Fibroblast of peridontal ligament (primary cell): ENCODE results near the gene MIXL1.
"Not testable (repeated sequence)": the region's sequence is repeated elsewhere in the genome, so short reads cannot be mapped to it uniquely, and the experiment has no call there.

Source experiments
- DNase-seq: peaks from one replicate; pipeline ENCODE4 v3.0.0-alpha.2; 2010; ENCODE audit errors: extremely low read depth

The MIXL1 gene

DNA sequence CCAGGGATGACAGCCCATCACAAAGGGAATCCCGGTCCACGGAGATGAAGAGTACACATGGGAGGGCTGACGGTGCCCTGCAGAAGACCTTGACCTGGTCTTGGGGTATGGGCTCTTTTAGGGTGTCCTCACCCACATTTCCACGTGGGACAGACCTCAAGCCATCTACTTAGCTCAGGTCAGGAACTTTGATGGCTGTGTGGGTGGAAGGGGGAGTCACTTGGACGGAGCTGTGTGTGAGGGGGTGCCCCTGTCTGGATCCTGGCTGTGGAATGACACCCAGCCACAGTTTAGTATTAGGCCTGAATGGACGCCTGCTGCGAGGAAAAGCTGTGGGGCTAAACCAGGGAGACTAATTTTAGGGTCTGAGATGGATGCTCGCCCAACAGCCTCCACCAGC, 10.9 kb upstream of the MIXL1 start:
- DNase-seq = no peak

DNA sequence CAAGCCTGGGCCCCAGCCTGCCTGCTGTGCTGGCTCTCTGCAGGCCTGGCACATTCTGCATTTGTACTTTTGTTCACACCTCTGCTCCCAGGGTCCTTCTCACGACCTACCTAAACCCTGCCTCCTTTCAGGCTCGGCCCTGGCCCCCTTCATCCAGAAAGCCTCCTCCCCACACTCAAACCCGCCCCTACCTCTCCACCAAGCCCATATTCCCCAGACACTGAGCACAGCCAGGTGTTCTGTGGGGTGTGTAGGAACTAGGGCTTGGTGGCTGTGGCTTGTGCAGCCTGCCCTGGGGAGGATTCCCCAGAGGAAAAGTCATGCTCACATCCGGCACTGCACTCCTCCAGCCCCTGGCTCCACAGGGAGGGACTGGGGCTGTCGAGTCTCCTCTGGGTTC, 8.2 kb upstream of the MIXL1 start:
- DNase-seq = no peak

- DNase-seq = no peak
These were observed 7.4 kb upstream of the MIXL1 start for GRCh38 chr1:226216056-226216455.

DNA sequence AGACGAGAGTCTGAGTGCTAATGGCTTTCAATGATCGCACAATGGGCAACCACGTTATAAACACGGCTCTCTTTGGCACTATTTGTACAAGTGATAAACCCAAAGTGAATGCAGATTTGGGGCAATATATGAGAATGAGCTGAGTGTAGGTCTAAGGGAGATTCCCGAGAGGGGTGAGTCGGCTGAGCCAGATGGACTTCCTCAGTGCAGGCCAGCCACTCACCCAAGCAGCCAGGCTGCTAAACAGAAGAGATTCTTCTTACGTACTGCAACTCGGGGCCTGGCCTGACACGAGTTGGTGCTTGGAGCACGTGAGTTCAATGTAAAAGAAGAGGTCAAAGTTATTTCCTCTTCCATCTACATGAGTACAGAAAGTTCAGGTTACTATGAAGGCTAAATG, 6.2 kb upstream of the MIXL1 start:
- DNase-seq = peak; percentile 66

DNA sequence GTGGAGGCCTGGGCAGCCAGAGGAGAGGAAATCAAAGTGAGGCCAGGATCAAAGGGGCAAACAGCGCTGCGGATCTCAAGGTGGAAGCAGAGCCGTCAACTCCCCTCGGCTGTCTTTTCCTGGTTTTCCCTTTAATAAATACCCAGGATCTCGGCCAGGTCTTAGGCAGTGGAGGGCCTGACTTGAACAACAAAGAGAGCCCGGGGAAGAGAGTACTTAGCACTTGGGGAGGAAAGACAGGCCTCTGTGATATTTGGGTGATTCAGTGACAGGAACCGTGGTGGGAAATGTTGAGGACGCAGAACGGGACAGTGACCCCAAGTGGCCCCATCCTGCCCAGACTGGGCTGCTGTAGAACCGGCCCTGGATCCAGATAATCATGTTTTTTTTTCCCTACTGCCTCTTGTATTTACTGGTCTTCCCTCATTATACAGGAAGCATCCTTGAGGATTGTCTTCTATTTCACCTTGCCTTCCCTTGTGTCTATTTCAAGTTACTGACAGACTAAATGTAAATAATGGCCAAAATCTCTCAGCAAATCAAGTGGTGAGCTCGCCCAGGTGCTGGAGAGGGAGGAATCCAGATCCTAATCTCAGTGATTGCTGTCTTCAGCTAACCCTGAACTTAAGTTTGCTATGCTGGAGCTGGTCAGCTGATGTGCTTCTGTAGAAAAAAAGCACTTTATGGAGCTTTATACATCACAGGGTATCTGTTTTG, 2.8 kb upstream of the MIXL1 start:
- no peak for DNase-seq

DNA sequence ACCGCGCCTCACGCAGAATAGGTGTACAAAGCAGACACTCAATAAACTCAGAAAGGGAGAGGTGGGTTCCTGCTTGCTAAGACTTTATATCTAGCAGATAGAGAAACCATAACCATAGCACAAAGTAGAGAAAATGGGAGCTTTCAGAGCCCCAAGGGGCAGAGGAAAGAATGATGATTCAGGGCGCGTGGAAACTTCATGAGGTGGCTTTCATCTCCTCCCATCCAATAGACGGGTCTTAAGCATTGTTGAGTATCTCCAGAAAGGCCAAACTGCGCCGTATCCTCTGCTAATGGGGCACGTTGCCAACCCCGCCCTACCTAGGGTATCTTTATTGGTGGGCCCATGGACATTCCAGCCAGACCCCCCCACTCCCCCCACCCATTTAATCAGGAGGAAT, 778 bp upstream of the MIXL1 start:
- DNase-seq = no peak

- DNase-seq = no peak
These were observed 351 bp downstream of the MIXL1 start for GRCh38 chr1:226223786-226224244.

GRCh38 chr1:226226601-226227000, 3.1 kb downstream of the MIXL1 start:
- no peak for DNase-seq

- no peak for DNase-seq
These were observed 9.8 kb downstream of the MIXL1 start for GRCh38 chr1:226233293-226233692.

- no peak for DNase-seq
These were observed 10.3 kb downstream of the MIXL1 start for GRCh38 chr1:226233806-226234205.

DNA sequence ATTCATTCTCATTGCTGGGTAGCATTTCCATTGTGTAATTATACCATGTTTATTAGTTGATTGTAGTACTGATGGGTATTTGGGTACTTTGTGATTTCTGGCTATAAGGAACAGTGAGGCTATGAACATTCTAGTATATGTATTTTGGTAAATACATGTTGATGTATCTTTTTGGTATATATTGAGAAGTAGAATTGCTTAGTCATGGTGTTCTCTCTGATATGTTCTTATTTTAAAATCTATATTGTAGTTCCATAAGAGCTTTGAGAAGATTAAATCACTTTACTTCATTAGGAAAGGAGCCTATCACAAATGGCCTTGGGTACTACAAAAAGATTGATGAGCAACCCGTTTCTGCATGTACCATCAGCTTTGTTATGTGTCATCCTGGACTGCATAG, 13.4 kb downstream of the MIXL1 start:
- no peak for DNase-seq

- DNase-seq = no peak
These were observed 16.0 kb downstream of the MIXL1 start for GRCh38 chr1:226239421-226239820.

- DNase-seq = peak; percentile 80
These were observed 24.6 kb downstream of the MIXL1 start for GRCh38 chr1:226248091-226248490.

DNA sequence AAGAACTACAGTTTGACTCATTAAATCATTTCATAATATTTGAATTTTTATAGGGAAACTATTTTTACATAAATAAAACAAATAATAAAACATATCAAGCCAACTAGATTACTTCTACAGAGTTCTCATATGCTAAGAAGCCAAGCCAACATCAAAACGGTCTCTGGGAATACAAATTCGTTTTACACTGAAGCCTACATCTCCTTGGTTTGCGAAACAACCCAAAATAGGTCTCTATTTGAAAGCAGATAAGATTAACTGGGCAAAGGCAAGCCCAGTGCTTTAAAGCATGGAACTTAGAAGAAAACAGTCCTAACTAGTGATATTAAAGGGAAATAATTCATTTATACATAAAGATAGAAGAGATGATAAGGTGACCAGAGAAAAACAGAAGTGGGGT, 25.3 kb downstream of the MIXL1 start:
- no peak for DNase-seq

DNA sequence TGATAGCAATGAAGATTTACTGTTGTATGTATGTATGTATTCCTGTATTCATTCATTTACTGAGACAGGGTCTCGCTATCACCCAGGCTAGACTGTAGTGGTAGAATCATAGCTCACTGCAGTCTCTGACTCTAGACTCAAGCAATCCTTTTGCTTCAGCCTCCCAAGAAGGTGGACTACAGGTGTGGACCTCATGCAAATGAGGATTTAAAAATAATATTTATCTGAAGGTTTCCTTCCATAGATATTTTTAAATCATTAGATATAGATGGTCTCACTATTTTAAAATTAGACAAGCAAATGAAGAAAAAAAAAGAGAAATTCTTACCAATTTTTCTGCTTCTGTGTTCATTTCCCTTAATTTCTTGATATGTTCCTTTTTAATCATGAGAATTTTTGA, 27.0 kb downstream of the MIXL1 start:
- no peak for DNase-seq

GRCh38 chr1:226252841-226253240, 29.4 kb downstream of the MIXL1 start:
- not testable (repeated sequence) for DNase-seq

- DNase-seq = no peak
These were observed 30.5 kb downstream of the MIXL1 start for GRCh38 chr1:226253933-226254332.

DNA sequence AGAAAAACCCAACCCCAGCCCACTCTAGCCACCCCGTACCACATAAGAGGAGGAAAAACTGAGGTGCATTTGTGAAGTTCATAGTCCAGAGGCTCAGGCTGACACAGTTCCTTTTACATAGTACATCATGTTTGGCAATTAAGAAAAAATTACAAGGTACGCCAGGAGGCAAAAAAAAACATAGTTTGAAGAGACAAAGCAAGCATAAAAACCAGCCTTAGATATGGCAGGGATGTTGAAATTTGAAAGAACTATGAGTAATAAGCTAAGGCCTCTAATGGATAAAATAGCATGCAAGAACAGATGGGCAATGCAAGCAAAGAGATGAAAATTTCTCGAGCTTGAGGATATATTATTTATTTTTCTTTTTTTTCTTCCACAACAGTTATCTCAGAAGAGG, 31.9 kb downstream of the MIXL1 start:
- peak; percentile 31 for DNase-seq

DNA sequence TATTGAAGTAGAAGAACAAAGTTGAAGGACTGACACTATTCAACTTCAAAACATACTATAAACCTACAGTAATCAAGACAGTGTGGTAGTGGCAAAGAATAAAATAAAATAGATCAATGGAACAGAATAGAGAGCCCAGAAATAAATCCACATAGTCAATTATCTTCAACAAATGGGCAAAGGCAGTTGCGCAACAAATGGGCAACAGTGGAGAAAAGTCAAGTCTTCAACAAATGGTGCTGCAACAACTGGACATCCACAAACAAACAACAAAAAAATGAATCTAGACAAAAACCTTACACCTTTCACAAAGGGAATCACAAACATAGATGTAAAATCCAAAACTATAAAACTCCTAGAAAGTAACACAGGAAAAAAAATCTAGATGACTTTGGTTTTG, 38.4 kb downstream of the MIXL1 start:
- DNase-seq = no peak

DNA sequence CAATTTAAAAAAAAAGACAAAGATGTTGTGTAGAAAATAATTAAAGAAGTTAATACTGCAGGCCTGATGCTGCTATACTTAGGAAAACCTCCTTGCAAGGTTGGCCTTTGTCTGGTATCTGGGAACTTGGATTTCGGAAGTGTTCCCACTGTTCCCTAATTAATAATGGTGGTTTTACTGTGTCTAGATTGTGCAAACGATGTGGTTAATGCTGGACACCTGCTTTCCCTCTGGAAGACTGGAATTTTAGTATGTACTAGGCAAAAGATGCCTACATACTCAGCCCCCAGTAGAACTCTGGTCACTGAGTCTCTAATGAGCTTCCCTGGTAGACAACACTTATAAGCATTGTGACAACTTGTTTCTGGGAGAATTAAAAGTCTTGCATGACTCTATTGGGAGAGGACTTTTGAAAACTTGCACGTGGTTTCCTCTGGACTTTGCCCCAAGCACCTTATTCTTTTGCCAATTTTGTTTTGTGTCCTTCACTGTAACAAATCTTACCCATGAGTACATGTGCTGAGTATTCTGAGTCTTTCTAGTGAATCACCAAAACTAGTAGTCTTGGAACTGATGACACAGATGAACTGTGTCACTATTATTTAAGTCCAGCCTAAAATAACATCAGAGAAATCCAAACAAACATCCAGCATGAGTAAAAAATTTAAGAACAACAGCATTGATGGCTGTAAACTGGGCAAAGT, 45.1 kb downstream of the MIXL1 start:
- DNase-seq = peak; percentile 51

- not testable (repeated sequence) for DNase-seq
These were observed 48.9 kb downstream of the MIXL1 start for GRCh38 chr1:226272233-226272902.

DNA sequence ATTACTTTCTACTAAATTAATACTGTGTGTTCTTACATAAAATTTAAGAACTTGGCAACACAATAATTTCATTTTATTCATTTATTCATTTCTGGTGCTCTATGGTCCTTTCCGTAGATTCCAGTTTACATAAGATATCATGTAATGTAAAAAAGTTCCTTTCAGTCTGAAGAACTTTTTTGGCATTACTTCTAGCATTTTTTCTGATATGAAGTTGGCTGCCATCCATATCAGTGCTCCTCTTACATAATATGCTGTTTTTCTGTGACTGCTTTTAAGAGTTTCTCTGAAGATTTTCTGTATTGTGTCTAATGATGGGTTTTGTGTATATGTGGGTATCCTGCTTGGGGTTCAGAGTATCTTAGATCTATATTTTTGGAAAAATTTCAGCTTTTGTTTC, 50.7 kb downstream of the MIXL1 start:
- peak; percentile 28 for DNase-seq
